ENCODE measurements around the gene ACOX1.
A peak's percentile ranks its signal among the peaks of the same experiment; 100 is the strongest.

GRCh38 chr17:75978938-75979704, at the start of gene ACOX1, which contains the start of gene TEN1:
- TF ChIP-seq CTCF (IDR thresholded peaks at IDR 0.05) (peak; percentile 39), EZH2phosphoT487 (IDR thresholded peaks at IDR 0.05) (no peak), EZH2 (IDR thresholded peaks at IDR 0.05) (no peak)
